Neural progenitor cell (in vitro differentiated cells): ENCODE results near the gene GRK6.

Experiments used
- EZH2 ChIP-seq: fragments of 200-600 bp; sonication (generic); IDR thresholded peaks from 2 replicates; pipeline ENCODE4 v1.6.1; 2017; ENCODE audit warnings: antibody characterized with exemption, mild to moderate bottlenecking, moderate library complexity
- EZH2phosphoT487 ChIP-seq: fragments of 200-600 bp; sonication (generic); IDR thresholded peaks from 2 replicates; pipeline ENCODE4 v1.6.1; 2017; ENCODE audit warnings: antibody characterized with exemption
- TF ChIP-seq, protein P1 (sequence below): fragments of 200-600 bp; sonication (generic); IDR thresholded peaks from 2 replicates; pipeline ENCODE4 v1.5.1; 2017; ENCODE audit warnings: antibody characterized with exemption, mild to moderate bottlenecking

DNA sequence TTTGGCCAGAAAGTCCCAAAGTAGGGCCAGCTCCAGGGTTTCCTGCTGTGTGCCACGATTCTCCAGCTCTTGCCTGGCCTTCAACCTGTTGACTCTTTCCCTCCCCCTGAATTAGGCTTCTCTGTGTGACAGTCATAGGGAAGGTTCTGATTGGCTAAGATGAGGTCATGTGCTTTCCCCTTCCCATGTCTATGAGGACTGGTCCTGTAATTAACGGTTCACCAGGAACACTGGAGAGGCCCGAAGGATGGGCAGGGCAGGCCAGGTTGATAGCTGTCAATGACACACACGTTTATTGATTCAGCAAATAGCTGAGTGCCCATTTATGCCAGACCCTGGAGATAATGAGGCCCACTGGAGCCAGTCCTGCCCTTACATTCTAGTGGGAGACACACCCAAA lies 11.1 kb downstream of the GRK6 start:
- TF ChIP-seq, protein P1, sequence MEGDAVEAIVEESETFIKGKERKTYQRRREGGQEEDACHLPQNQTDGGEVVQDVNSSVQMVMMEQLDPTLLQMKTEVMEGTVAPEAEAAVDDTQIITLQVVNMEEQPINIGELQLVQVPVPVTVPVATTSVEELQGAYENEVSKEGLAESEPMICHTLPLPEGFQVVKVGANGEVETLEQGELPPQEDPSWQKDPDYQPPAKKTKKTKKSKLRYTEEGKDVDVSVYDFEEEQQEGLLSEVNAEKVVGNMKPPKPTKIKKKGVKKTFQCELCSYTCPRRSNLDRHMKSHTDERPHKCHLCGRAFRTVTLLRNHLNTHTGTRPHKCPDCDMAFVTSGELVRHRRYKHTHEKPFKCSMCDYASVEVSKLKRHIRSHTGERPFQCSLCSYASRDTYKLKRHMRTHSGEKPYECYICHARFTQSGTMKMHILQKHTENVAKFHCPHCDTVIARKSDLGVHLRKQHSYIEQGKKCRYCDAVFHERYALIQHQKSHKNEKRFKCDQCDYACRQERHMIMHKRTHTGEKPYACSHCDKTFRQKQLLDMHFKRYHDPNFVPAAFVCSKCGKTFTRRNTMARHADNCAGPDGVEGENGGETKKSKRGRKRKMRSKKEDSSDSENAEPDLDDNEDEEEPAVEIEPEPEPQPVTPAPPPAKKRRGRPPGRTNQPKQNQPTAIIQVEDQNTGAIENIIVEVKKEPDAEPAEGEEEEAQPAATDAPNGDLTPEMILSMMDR = no peak
- TF ChIP-seq EZH2 = no peak
- no peak for TF ChIP-seq EZH2phosphoT487
